Caco-2 (cell line): Measurements from ENCODE around the gene LMTK3. TPM values are rescaled to one million over a fixed set of nuclear protein-coding genes. Genes with fewer than 3 reads are reported as not detected.

Source experiments
- BruUV-seq: library from RNA; stranded (reverse); fragments of 400-500 nt; replicated peaks from 2 replicates; lab custom pipeline; 2021; lab: Mats Ljungman, UMichigan
- CTCF ChIA-PET: fragments of 300-600 bp; sonication (Branson Sonifier 250); formaldehyde crosslinking; loops from one replicate; lab custom pipeline; 2022; ENCODE audit warnings: antibody characterized with exemption; lab: Charles Lee
- POLR2A ChIA-PET: fragments of 300-600 bp; sonication (Branson Sonifier 250); formaldehyde crosslinking; loops from one replicate; lab custom pipeline; 2022; ENCODE audit warnings: antibody characterized with exemption; lab: Charles Lee
- DNase-seq, 2 experiments: peaks; one replicate each; pipeline versions ENCODE4 v3.0.0 to v3.0.0-alpha.2; 2020 to 2022
- H3K27me3 ChIP-seq: replicated peaks from 2 replicates; pipeline ENCODE4 v1.6.0; 2011; ENCODE audit warnings: low read length; ENCODE audit not compliant: control insufficient read depth, insufficient read depth
- H3K36me3 ChIP-seq: 2 replicates; pipeline ENCODE4 v1.5.1; 2011; ENCODE audit warnings: low read length; ENCODE audit not compliant: control insufficient read depth, insufficient read depth
- H3K4me1 ChIP-seq: fragments of 250-450 bp; sonication (Bioruptor Pico); 2 replicates; pipeline ENCODE4 v1.5.1; 2020; ENCODE audit warnings: mild to moderate bottlenecking
- H3K4me3 ChIP-seq: 2 replicates; pipeline ENCODE4 v1.5.1; 2011; ENCODE audit warnings: low read depth, mild to moderate bottlenecking, control low read depth, low read length
- H3K9me3 ChIP-seq: fragments of 250-450 bp; sonication (Bioruptor Pico); 2 replicates; pipeline ENCODE4 v1.5.1; 2020; ENCODE audit warnings: mild to moderate bottlenecking, moderate library complexity
- H3K27ac Mint-ChIP-seq: one replicate; pipeline ENCODE4 v1.8.0; 2022; ENCODE audit warnings: mixed read lengths; ENCODE audit not compliant: unreplicated experiment
- H3K27me3 Mint-ChIP-seq: one replicate; pipeline ENCODE4 v1.8.0; 2022; ENCODE audit warnings: mixed read lengths; ENCODE audit not compliant: insufficient read depth, unreplicated experiment
- H3K36me3 Mint-ChIP-seq: one replicate; pipeline ENCODE4 v1.8.0; 2022; ENCODE audit warnings: mild to moderate bottlenecking, mixed read lengths; ENCODE audit not compliant: insufficient read depth, unreplicated experiment
- H3K4me1 Mint-ChIP-seq: one replicate; pipeline ENCODE4 v1.8.0; 2022; ENCODE audit warnings: low read depth, mixed read lengths; ENCODE audit not compliant: unreplicated experiment
- H3K4me3 Mint-ChIP-seq: one replicate; pipeline ENCODE4 v1.8.0; 2022; ENCODE audit warnings: mild to moderate bottlenecking, moderate library complexity, mixed read lengths; ENCODE audit not compliant: unreplicated experiment
- H3K9me3 Mint-ChIP-seq: one replicate; pipeline ENCODE4 v1.8.0; 2022; ENCODE audit warnings: mixed read lengths; ENCODE audit not compliant: unreplicated experiment
- intact Hi-C: fragments of 100-400 bp; cut with micrococcal nuclease; formaldehyde crosslinking; loops from one replicate; pipeline ENCODE4 v1.10.0; 2022; ENCODE audit not compliant: unreplicated experiment
- total RNA-seq: library from RNA; stranded (reverse); gene quantifications from 2 replicates; pipeline ENCODE4 v1.2.3, GENCODE V29; 2022
- TF ChIP-seq, protein P1 (sequence below), 2 experiments: fragments of 200-600 bp in 1 of 2; IDR thresholded peaks; 1 replicate in 1 of 2; 2 replicates in 1 of 2; pipeline versions ENCODE4 v1.5.1 to v1.8.0; 2011 to 2022; ENCODE audit warnings: antibody characterized with exemption in 1 of 2, control low read depth in 1 of 2, inconsistent platforms in 1 of 2, low read depth in 1 of 2, low read length in 1 of 2, mild to moderate bottlenecking in 1 of 2, moderate library complexity in 1 of 2; ENCODE audit not compliant: insufficient read depth in 1 of 2, severe bottlenecking in 1 of 2, unreplicated experiment in 1 of 2

The LMTK3 gene
- total RNA-seq, 1 experiment from 2014 or later = 22.6 TPM

DNA sequence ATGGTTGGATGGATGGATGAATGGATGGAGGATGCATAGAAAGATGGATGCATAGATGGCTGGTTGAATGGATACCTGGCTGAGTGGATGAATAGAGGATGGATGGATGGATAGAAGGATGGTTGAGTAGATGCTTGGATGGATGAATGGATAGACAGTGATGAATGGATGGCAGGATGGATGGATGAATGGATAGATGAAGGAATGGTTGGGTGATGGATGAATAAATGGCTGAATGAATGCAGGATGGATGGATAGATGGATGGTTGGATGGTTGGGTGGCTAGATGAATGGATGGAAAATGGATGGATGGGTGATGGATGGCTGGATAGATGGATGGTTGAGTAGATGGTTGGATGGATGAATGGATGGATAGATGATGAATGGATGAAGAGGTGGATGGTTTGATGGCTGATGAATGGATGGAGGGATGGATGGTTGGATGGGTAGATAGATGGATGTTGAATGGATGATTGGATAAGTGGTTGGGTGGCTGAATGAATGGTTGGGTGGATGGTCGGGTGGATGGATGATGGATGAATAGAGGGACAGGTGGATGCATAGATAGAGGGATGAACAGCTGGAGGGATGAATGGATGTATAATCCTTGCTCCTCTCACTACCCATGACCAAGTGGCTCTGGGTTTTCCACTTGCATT lies 36.7 kb upstream of the LMTK3 start:
- BruUV-seq = no TSS peak
- H3K27ac Mint-ChIP-seq = no peak overlapping the region

GRCh38 chr19:48547722-48548121 lies 36.1 kb upstream of the LMTK3 start:
- H3K27ac Mint-ChIP-seq = no peak overlapping the region
- H3K36me3 ChIP-seq = no peaks in the 10 kb centered on the region
- no peaks in the 10 kb centered on the region for H3K27me3 ChIP-seq
- H3K27me3 Mint-ChIP-seq = no peaks in the 10 kb centered on the region
- BruUV-seq = no TSS peak
- H3K36me3 Mint-ChIP-seq = no peaks in the 10 kb centered on the region
- TF ChIP-seq, protein P1, sequence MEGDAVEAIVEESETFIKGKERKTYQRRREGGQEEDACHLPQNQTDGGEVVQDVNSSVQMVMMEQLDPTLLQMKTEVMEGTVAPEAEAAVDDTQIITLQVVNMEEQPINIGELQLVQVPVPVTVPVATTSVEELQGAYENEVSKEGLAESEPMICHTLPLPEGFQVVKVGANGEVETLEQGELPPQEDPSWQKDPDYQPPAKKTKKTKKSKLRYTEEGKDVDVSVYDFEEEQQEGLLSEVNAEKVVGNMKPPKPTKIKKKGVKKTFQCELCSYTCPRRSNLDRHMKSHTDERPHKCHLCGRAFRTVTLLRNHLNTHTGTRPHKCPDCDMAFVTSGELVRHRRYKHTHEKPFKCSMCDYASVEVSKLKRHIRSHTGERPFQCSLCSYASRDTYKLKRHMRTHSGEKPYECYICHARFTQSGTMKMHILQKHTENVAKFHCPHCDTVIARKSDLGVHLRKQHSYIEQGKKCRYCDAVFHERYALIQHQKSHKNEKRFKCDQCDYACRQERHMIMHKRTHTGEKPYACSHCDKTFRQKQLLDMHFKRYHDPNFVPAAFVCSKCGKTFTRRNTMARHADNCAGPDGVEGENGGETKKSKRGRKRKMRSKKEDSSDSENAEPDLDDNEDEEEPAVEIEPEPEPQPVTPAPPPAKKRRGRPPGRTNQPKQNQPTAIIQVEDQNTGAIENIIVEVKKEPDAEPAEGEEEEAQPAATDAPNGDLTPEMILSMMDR (IDR thresholded peaks at IDR 0.05; ENCODE audit: insufficient read depth in 1 of 2, low read depth in 1 of 2, low read length in 1 of 2, severe bottlenecking in 1 of 2, unreplicated experiment in 1 of 2) = no peak
- H3K4me1 ChIP-seq = peaks cover 21% of the 10 kb centered on the region
- H3K4me1 Mint-ChIP-seq = peaks cover 14% of the 10 kb centered on the region
- H3K9me3 ChIP-seq = no peaks in the 10 kb centered on the region
- no peak overlapping the region for H3K4me3 ChIP-seq
- no peak for DNase-seq
- H3K4me3 Mint-ChIP-seq = no peak overlapping the region
- ChIA-PET CTCF (no interaction called here), POLR2A (no interaction called here)
- intact Hi-C loops = no loop called here
- H3K9me3 Mint-ChIP-seq = no peaks in the 10 kb centered on the region

More for the DNA sequence above, 36.7 kb upstream of the LMTK3 start:
- H3K4me1 ChIP-seq = peaks cover 24% of the 10 kb centered on the region
- no peaks in the 10 kb centered on the region for H3K36me3 Mint-ChIP-seq
- no peaks in the 10 kb centered on the region for H3K9me3 ChIP-seq
- intact Hi-C loops = no loop called here
- peaks cover 8% of the 10 kb centered on the region for H3K4me1 Mint-ChIP-seq
- TF ChIP-seq, protein P1 (IDR thresholded peaks at IDR 0.05; ENCODE audit: insufficient read depth in 1 of 2, low read depth in 1 of 2, low read length in 1 of 2, severe bottlenecking in 1 of 2, unreplicated experiment in 1 of 2) = no peak
- H3K9me3 Mint-ChIP-seq = no peaks in the 10 kb centered on the region
- ChIA-PET POLR2A (no interaction called here), CTCF (no interaction called here)
- H3K27me3 ChIP-seq = no peaks in the 10 kb centered on the region
- no peak overlapping the region for H3K4me3 Mint-ChIP-seq
- no peaks in the 10 kb centered on the region for H3K27me3 Mint-ChIP-seq
- H3K36me3 ChIP-seq = no peaks in the 10 kb centered on the region
- H3K4me3 ChIP-seq = no peak overlapping the region
- DNase-seq = no peak

GRCh38 chr19:48544856-48545750 lies 33.5 kb upstream of the LMTK3 start:
- peaks cover 10% of the 10 kb centered on the region for H3K4me1 ChIP-seq
- intact Hi-C loops = no loop called here
- peaks cover 12% of the 10 kb centered on the region for H3K4me1 Mint-ChIP-seq
- H3K36me3 ChIP-seq = no peaks in the 10 kb centered on the region
- no peaks in the 10 kb centered on the region for H3K27me3 ChIP-seq
- H3K9me3 Mint-ChIP-seq = no peaks in the 10 kb centered on the region
- BruUV-seq = no TSS peak
- H3K27ac Mint-ChIP-seq = no peak overlapping the region
- no peak for DNase-seq
- H3K4me3 ChIP-seq = no peak overlapping the region
- no peaks in the 10 kb centered on the region for H3K36me3 Mint-ChIP-seq
- no peaks in the 10 kb centered on the region for H3K9me3 ChIP-seq
- H3K4me3 Mint-ChIP-seq = no peak overlapping the region
- TF ChIP-seq, protein P1 (IDR thresholded peaks at IDR 0.05; ENCODE audit: insufficient read depth in 1 of 2, low read depth in 1 of 2, low read length in 1 of 2, severe bottlenecking in 1 of 2, unreplicated experiment in 1 of 2) = no peak
- POLR2A ChIA-PET = no interaction called here
- CTCF ChIA-PET = interaction anchor here (0.6 kb wide), 1 partner anchor 39 kb away, joined by 5 read pairs; no protein-coding TSS in a partner anchor
- H3K27me3 Mint-ChIP-seq = no peaks in the 10 kb centered on the region
